Measurements from ENCODE around the gene CWF19L2.

GRCh38 chr11:107301878-107302277 lies 155.7 kb downstream of the CWF19L2 start:
- TF ChIP-seq CTCF (IDR thresholded peaks at IDR 0.05): no peak
- no peak for TF ChIP-seq EZH2phosphoT487 (IDR thresholded peaks at IDR 0.05)
- TF ChIP-seq EZH2 (IDR thresholded peaks at IDR 0.05): no peak

Data from neural progenitor cell (in vitro differentiated cells).